H1 (cell line): ENCODE results near the gene NR1H2. TPM values are rescaled to one million over a fixed set of nuclear protein-coding genes. Genes with fewer than 3 reads are reported as not detected.

Experiments used
- PHF8 ChIP-seq: fragments of 200-600 bp; sonication (generic); conservative IDR thresholded peaks from 2 replicates; pipeline ENCODE4 v1.7.1; 2012; ENCODE audit warnings: low read depth, mild to moderate bottlenecking, inconsistent platforms, low read length, moderate library complexity
- polyA plus RNA-seq, 7 experiments: library from polyadenylated mRNA; depleted of rRNA in 3 of 7; stranded (reverse) in 5 of 7; unstranded in 2 of 7; fragments of >200 nt in 5 of 7; fragments of 200-250 nt in 2 of 7; gene quantifications; 1 replicate in 5 of 7; 2 replicates in 1 of 7; 4 replicates in 1 of 7; pipeline versions ENCODE4 v1.2.1 to v1.2.3, GENCODE V29; 2011 to 2013; ENCODE audit warnings: missing spikeins in 2 of 7, mixed read lengths in 2 of 7
- total RNA-seq: library from RNA; stranded (reverse); fragmentation: NEBNext Ultra II Directional; extraction: Animal tissue kit (Norgen Biotek cat#: 25700); gene quantifications from 2 replicates; pipeline ENCODE4 v1.2.1, GENCODE V29; 2021

Gene NR1H2
- total and polyA plus RNA-seq, 2 of the 8 experiments (the other 6 are each of a cell fraction or from before 2014, with no cell fraction given): 40.3 to 47.5 TPM

DNA sequence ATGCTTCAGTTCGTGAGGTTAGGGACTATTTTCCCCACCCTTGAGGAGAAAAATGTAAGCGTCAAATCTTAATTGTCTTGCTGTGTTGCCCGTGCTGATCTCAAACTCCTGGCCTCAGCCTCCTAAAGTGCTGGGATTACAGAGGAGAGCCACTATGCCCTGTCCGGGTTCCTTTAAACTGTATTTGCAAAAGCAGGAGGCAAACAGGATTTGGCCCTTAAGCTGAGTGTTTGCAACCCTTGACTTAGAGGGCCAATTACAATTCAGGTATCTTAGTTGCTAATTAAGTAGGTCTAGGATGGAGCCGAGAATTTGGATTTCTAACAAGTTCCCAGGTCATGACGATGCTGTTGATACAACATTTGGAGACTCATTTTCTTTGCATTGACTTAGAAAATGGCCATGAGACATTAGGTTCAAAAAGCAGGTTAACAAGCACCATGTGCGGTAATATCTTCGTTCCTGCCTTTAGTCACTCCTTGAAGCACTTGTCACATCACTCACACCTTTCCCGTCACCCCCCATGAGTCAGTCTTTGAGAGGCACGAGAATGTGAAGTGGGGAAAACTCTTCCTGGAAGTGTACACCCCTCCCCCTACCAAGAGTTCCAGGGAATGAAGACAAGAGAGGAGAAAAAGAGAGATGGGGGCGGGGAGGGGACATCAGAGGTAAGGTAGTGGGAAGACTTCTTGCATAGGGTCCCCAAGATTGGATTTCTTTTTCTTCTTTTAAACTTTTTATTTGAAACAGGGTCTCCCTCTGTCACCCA is 13.4 kb upstream of the NR1H2 start (continued):
- TF ChIP-seq PHF8: no peak
